GM10266 (cell line): Measurements from ENCODE around the gene PNPLA7.
A peak's percentile ranks its signal among the peaks of the same experiment; 100 is the strongest.
"Not testable (repeated sequence)": the region's sequence is repeated elsewhere in the genome, so short reads cannot be mapped to it uniquely, and the experiment has no call there.

Source experiments
- DNase-seq: peaks from one replicate; pipeline ENCODE4 v3.0.0; 2012; ENCODE audit errors: extremely low spot score
- CTCF ChIP-seq: IDR thresholded peaks from 2 replicates; pipeline ENCODE4 v1.5.1; 2012; ENCODE audit warnings: mild to moderate bottlenecking, low read depth; ENCODE audit not compliant: control insufficient read depth, insufficient read depth; ENCODE audit errors: missing control alignments

PNPLA7 gene

GRCh38 chr9:137453643-137454081, 96.5 kb downstream of the PNPLA7 start:
- no peak for TF ChIP-seq CTCF
- DNase-seq: peak; percentile 95

GRCh38 chr9:137452761-137453642, 97.2 kb downstream of the PNPLA7 start:
- TF ChIP-seq CTCF: no peak
- no peak for DNase-seq

- TF ChIP-seq CTCF: no peak
- DNase-seq: no peak
These were observed 98.0 kb downstream of the PNPLA7 start for GRCh38 chr9:137452006-137452760.

GRCh38 chr9:137451264-137452005, 98.8 kb downstream of the PNPLA7 start:
- DNase-seq: not testable (repeated sequence)

- DNase-seq: not testable (repeated sequence)
These were observed 99.5 kb downstream of the PNPLA7 start for GRCh38 chr9:137450539-137451222.

GRCh38 chr9:137449931-137450538, 100.2 kb downstream of the PNPLA7 start:
- no peak for DNase-seq
- no peak for TF ChIP-seq CTCF

GRCh38 chr9:137449081-137449844, 100.9 kb downstream of the PNPLA7 start:
- TF ChIP-seq CTCF: no peak

More at GRCh38 chr9:137449081-137449844, 100.9 kb downstream of the PNPLA7 start:
- DNase-seq: no peak
